GM20000 (cell line): ENCODE results near the gene IFI27.

ENCODE experiments used
- DNase-seq: peaks from one replicate; pipeline ENCODE4 v3.0.0; 2012; ENCODE audit warnings: low spot score
- CTCF ChIP-seq: IDR thresholded peaks from 2 replicates; pipeline ENCODE4 v1.5.1; 2012; ENCODE audit warnings: mild to moderate bottlenecking, control low read depth; ENCODE audit errors: extremely low read depth, missing control alignments

The IFI27 gene

GRCh38 chr14:94077823-94078222 is 32.7 kb upstream of the IFI27 start:
- no peak for TF ChIP-seq CTCF
- no peak for DNase-seq

- no peak for TF ChIP-seq CTCF
- DNase-seq = no peak
Measured at GRCh38 chr14:94079891-94080620, 30.5 kb upstream of the IFI27 start.

- peak; percentile 95 for DNase-seq
- no peak for TF ChIP-seq CTCF
Measured at GRCh38 chr14:94080621-94081385, 29.7 kb upstream of the IFI27 start, which contains the start of the genes DDX24 and IFI27L1. Gene DDX24 (minus strand): TSS chr14:94081202. CDS start chr14:94079742, 1,460 bp downstream. Gene IFI27L1 (plus strand): TSS chr14:94081310. CDS start chr14:94096938, 15,628 bp downstream.

- no peak for DNase-seq
- TF ChIP-seq CTCF = no peak
Measured at GRCh38 chr14:94081386-94081820, 29.1 kb upstream of the IFI27 start.

- TF ChIP-seq CTCF = no peak
- no peak for DNase-seq
Measured at GRCh38 chr14:94087891-94088290, 22.6 kb upstream of the IFI27 start.

- no peak for DNase-seq
- TF ChIP-seq CTCF = no peak
Measured at GRCh38 chr14:94088516-94088915, 22.0 kb upstream of the IFI27 start.

GRCh38 chr14:94089479-94089878 is 21.1 kb upstream of the IFI27 start:
- DNase-seq = no peak
- TF ChIP-seq CTCF = no peak
